VCaP (cell line): Measurements from ENCODE around the gene RAB6B.

ENCODE experiments used
- H3K27ac ChIP-seq: fragments of 450-650 bp; 2 replicates; pipeline ENCODE4 v1.5.1; 2017
- CTCF ChIP-seq: fragments of 450-650 bp; conservative IDR thresholded peaks from 2 replicates; pipeline ENCODE4 v1.5.1; 2017; ENCODE audit warnings: mild to moderate bottlenecking, moderate library complexity

Gene RAB6B

GRCh38 chr3:133886031-133886722, 9.5 kb downstream of the RAB6B start:
- no peak for TF ChIP-seq CTCF
- no peak overlapping the region for H3K27ac ChIP-seq

GRCh38 chr3:133884887-133885711, 10.6 kb downstream of the RAB6B start:
- no peak overlapping the region for H3K27ac ChIP-seq
- no peak for TF ChIP-seq CTCF

GRCh38 chr3:133884054-133884886, 11.4 kb downstream of the RAB6B start:
- H3K27ac ChIP-seq: no peak overlapping the region
- TF ChIP-seq CTCF: no peak

- H3K27ac ChIP-seq: no peak overlapping the region
- no peak for TF ChIP-seq CTCF
Observed at GRCh38 chr3:133883641-133884040, 12.0 kb downstream of the RAB6B start.

- no peak for TF ChIP-seq CTCF
- H3K27ac ChIP-seq: no peak overlapping the region
Observed at GRCh38 chr3:133882986-133883586, 12.6 kb downstream of the RAB6B start.

- TF ChIP-seq CTCF: no peak
Observed at GRCh38 chr3:133881939-133882825, 13.5 kb downstream of the RAB6B start.

More at GRCh38 chr3:133881939-133882825, 13.5 kb downstream of the RAB6B start:
- H3K27ac ChIP-seq: no peak overlapping the region
